ENCODE results near the gene DNAJB13. TPM values are rescaled to one million over a fixed set of nuclear protein-coding genes. Genes with fewer than 3 reads are reported as not detected.

Gene DNAJB13
- total and polyA plus RNA-seq, 2 of the 13 experiments (the other 11 are each of a cell fraction or from before 2014, with no cell fraction given), result 2.3 TPM; not detected in 1

GRCh38 chr11:73996161-73996747 lies 45.4 kb downstream of the DNAJB13 start:
- in situ Hi-C loops (cut with HindIII; ENCODE audit: extremely low pct_ligation_motif_present, low pct_unique_long_range_greater_than_20kb), result no loop called here
- H3K4me2 ChIP-seq (ENCODE audit: low read depth, low read length), result no peak overlapping the region
- ChIA-PET CTCF (ENCODE audit: low intra/inter-chr PET ratio, low total read pairs) (no interaction called here), POLR2A (no interaction called here)
- ATAC-seq, result no peak
- no peak overlapping the region for H3K27ac ChIP-seq (ENCODE audit: extremely low read length, insufficient read depth, low read length)
- H3K79me2 ChIP-seq (ENCODE audit: insufficient read depth, low read length), result no peaks in the 10 kb centered on the region
- no peak for DNase-seq (ENCODE audit: low spot score)
- H3K36me3 ChIP-seq (replicated peaks in 1 of 2; ENCODE audit: control insufficient read depth in 1 of 2, insufficient read depth in 2 of 2, low read length in 2 of 2), result no peaks in the 10 kb centered on the region
- H3K9me3 ChIP-seq (ENCODE audit: low read length), result no peaks in the 10 kb centered on the region
- TF ChIP-seq DPF2 (CRISPR knock-in tag; IDR thresholded peaks at IDR 0.05; ENCODE audit: borderline replicate concordance, low read depth) (no peak), HNRNPUL1 (IDR thresholded peaks at IDR 0.05; ENCODE audit: low read depth, low read length) (no peak), HDAC2 (CRISPR knock-in tag; IDR thresholded peaks at IDR 0.05) (no peak), ZBTB7A (CRISPR knock-in tag; IDR thresholded peaks at IDR 0.05) (no peak), FUBP1 (CRISPR knock-in tag; IDR thresholded peaks at IDR 0.05; ENCODE audit: borderline replicate concordance) (no peak), ZFX (CRISPR knock-in tag; IDR thresholded peaks at IDR 0.05; ENCODE audit: low read depth) (no peak)
- no peak for FAIRE-seq
- H3K9ac ChIP-seq (ENCODE audit: insufficient read depth, low read depth, low read length), result no peak overlapping the region
- intact Hi-C loops (cut with micrococcal nuclease; ENCODE audit: unreplicated experiment), result no loop called here
- H2AFZ ChIP-seq (ENCODE audit: low read length), result no peak overlapping the region
- no peaks in the 10 kb centered on the region for H4K20me1 ChIP-seq (ENCODE audit: insufficient read depth, low read length)
- peaks cover 5% of the 10 kb centered on the region; the same call in 1 of the 2 replicates for H3K4me1 ChIP-seq (ENCODE audit: insufficient read depth, low read length)
- 9% methylated on average over 4 of the region's 4 CpGs for WGBS (ENCODE audit: low lambda C conversion rate)
- no TSS peak for BruUV-seq (replicated peaks)
- no peaks in the 10 kb centered on the region; a peak in 1 of 5 replicates for H3K27me3 ChIP-seq (ENCODE audit: control insufficient read depth in 1 of 2, insufficient read depth in 2 of 2, low read length in 2 of 2)
- no peak overlapping the region for H3K4me3 ChIP-seq (replicated peaks in 1 of 3; ENCODE audit: insufficient read depth in 1 of 3, low read depth in 2 of 3, low read length in 3 of 3)

Measured in HepG2 (cell line).